Vagina (tissue), 2 donors: ENCODE measurements around the gene HELQ.

Experiments
- POLR2A ChIP-seq, 2 donors: fragments of 450-650 bp; IDR thresholded peaks; one replicate each; pipeline ENCODE4 v1.6.1; 2017; ENCODE audit warnings: antibody characterized with exemption in 2 of 2, mild to moderate bottlenecking in 2 of 2, moderate library complexity in 2 of 2
- TF ChIP-seq, protein P1 (sequence below), 3 experiments: fragments of 450-650 bp in 2 of 3; fragments of 200-600 bp in 1 of 3; sonication (generic) in 1 of 3; IDR thresholded peaks; one replicate each; pipeline ENCODE4 v1.5.1; 2017 to 2019; ENCODE audit warnings: antibody characterized with exemption in 3 of 3, mild to moderate bottlenecking in 2 of 3, moderate library complexity in 2 of 3

GRCh38 chr4:83371936-83372335 is 83.7 kb downstream of the HELQ start:
- TF ChIP-seq, protein P1, sequence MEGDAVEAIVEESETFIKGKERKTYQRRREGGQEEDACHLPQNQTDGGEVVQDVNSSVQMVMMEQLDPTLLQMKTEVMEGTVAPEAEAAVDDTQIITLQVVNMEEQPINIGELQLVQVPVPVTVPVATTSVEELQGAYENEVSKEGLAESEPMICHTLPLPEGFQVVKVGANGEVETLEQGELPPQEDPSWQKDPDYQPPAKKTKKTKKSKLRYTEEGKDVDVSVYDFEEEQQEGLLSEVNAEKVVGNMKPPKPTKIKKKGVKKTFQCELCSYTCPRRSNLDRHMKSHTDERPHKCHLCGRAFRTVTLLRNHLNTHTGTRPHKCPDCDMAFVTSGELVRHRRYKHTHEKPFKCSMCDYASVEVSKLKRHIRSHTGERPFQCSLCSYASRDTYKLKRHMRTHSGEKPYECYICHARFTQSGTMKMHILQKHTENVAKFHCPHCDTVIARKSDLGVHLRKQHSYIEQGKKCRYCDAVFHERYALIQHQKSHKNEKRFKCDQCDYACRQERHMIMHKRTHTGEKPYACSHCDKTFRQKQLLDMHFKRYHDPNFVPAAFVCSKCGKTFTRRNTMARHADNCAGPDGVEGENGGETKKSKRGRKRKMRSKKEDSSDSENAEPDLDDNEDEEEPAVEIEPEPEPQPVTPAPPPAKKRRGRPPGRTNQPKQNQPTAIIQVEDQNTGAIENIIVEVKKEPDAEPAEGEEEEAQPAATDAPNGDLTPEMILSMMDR (IDR thresholded peaks at IDR 0.05), result no peak
- no peak for TF ChIP-seq POLR2A (IDR thresholded peaks at IDR 0.05)
